Choroid plexus epithelial cell (primary cell): Measurements from ENCODE around the gene TNFRSF4.

ENCODE experiments used
- DNase-seq: peaks from one replicate; pipeline ENCODE4 v3.0.0-alpha.2; 2010; ENCODE audit warnings: low read depth
- H3K4me3 ChIP-seq: 2 replicates; pipeline ENCODE4 v1.5.1; 2011; ENCODE audit warnings: low read depth, mild to moderate bottlenecking, control low read depth, low read length, moderate library complexity
- CTCF ChIP-seq: conservative IDR thresholded peaks from 2 replicates; pipeline ENCODE4 v1.5.1; 2011; ENCODE audit warnings: low read depth, mild to moderate bottlenecking, control low read depth, inconsistent platforms, low read length, moderate library complexity

Gene TNFRSF4

GRCh38 chr1:1227386-1227785, 13.4 kb upstream of the TNFRSF4 start:
- TF ChIP-seq CTCF, result no peak
- no peak overlapping the region for H3K4me3 ChIP-seq
- no peak for DNase-seq

GRCh38 chr1:1226566-1227362, 12.8 kb upstream of the TNFRSF4 start:
- DNase-seq, result no peak
- H3K4me3 ChIP-seq, result no peak overlapping the region
- no peak for TF ChIP-seq CTCF

- no peak for TF ChIP-seq CTCF
- no peak for DNase-seq
- no peak overlapping the region for H3K4me3 ChIP-seq
Observed at GRCh38 chr1:1225913-1226312, 12.0 kb upstream of the TNFRSF4 start.

GRCh38 chr1:1225238-1225845, 11.4 kb upstream of the TNFRSF4 start:
- no peak overlapping the region for H3K4me3 ChIP-seq
- no peak for TF ChIP-seq CTCF
- DNase-seq, result no peak

- TF ChIP-seq CTCF, result no peak
- DNase-seq, result no peak
- H3K4me3 ChIP-seq, result no peak overlapping the region
Observed at GRCh38 chr1:1223891-1224290, 9.9 kb upstream of the TNFRSF4 start.

GRCh38 chr1:1223321-1223720, 9.4 kb upstream of the TNFRSF4 start:
- H3K4me3 ChIP-seq, result no peak overlapping the region
- no peak for TF ChIP-seq CTCF
- no peak for DNase-seq
